HL-60 (cell line): ENCODE results near the gene ACO2.

Source experiments
- CTCF ChIP-seq: IDR thresholded peaks from one replicate; pipeline ENCODE4 v1.5.1; 2011; ENCODE audit warnings: low read length, control low read depth, inconsistent platforms; ENCODE audit not compliant: insufficient read depth
- GABPA ChIP-seq: IDR thresholded peaks from 2 replicates; pipeline ENCODE4 v1.6.1; 2012; ENCODE audit warnings: low read depth
- POLR2AphosphoS5 ChIP-seq: IDR thresholded peaks from 2 replicates; pipeline ENCODE4 v1.6.1; 2012; ENCODE audit warnings: low read depth
- REST ChIP-seq: IDR thresholded peaks from 2 replicates; pipeline ENCODE4 v1.6.1; 2012; ENCODE audit warnings: low read depth; ENCODE audit not compliant: insufficient replicate concordance
- SPI1 ChIP-seq: IDR thresholded peaks from 2 replicates; pipeline ENCODE4 v1.6.1; 2012; ENCODE audit warnings: low read depth, mild to moderate bottlenecking, borderline replicate concordance

- TF ChIP-seq CTCF = no peak
- no peak for TF ChIP-seq POLR2AphosphoS5
- TF ChIP-seq GABPA = no peak
- TF ChIP-seq REST = no peak
- no peak for TF ChIP-seq SPI1
Observed at GRCh38 chr22:41481925-41482318, 13.0 kb downstream of the ACO2 start.
